Stimulated activated naive B cell treated with anti-CD40 and anti-IgM and Interleukin-4, amounts not matched to agents 10 μg/mL and 1 μg/mL and 100 μg/mL, for 72 hours (primary cell): ENCODE results near the gene BTBD9.
"Not testable (repeated sequence)": the region's sequence is repeated elsewhere in the genome, so short reads cannot be mapped to it uniquely, and the experiment has no call there.

Experiments
- ATAC-seq, 2 donors: fragments of 150-1000 bp; cut with Tn5 transposase; replicated peaks; 2 replicates each; pipeline ENCODE4 v1.10.0; 2021; ENCODE audit warnings: moderate library complexity in 1 of 2
- DNase-seq: peaks from one replicate; pipeline ENCODE4 v3.0.0; 2021
- H3K27ac Mint-ChIP-seq: one replicate; pipeline ENCODE4 v1.8.0; 2022; ENCODE audit warnings: mild to moderate bottlenecking, mixed read lengths
- H3K27me3 Mint-ChIP-seq, 2 donors: one replicate each; pipeline ENCODE4 v1.8.0; 2022; ENCODE audit warnings: mixed read lengths in 2 of 2
- H3K36me3 Mint-ChIP-seq, 2 donors: one replicate each; pipeline ENCODE4 v1.8.0; 2022; ENCODE audit warnings: mixed read lengths in 2 of 2, mild to moderate bottlenecking in 1 of 2
- H3K4me1 Mint-ChIP-seq, 2 donors: one replicate each; pipeline ENCODE4 v1.8.0; 2022; ENCODE audit warnings: mixed read lengths in 2 of 2, mild to moderate bottlenecking in 1 of 2
- H3K4me3 Mint-ChIP-seq, 2 donors: one replicate each; pipeline ENCODE4 v1.8.0; 2022; ENCODE audit warnings: mild to moderate bottlenecking in 2 of 2, mixed read lengths in 2 of 2, moderate library complexity in 1 of 2
- H3K9me3 Mint-ChIP-seq, 2 donors: one replicate each; pipeline ENCODE4 v1.8.0; 2022; ENCODE audit warnings: mixed read lengths in 2 of 2, mild to moderate bottlenecking in 1 of 2

Gene BTBD9

GRCh38 chr6:38434051-38434450 lies 205.7 kb downstream of the BTBD9 start:
- Mint-ChIP-seq H3K36me3 (peaks cover 5 to 32% of the 10 kb centered on the region in 2 donors), H3K27me3 (no peaks in the 10 kb centered on the region), H3K9me3 (peaks cover 10 to 20% of the 10 kb centered on the region in 2 donors), H3K4me3 (no peak overlapping the region), H3K4me1 (peaks cover 23 to 48% of the 10 kb centered on the region in 2 donors), H3K27ac (no peak overlapping the region)
- DNase-seq (no peak), ATAC-seq (no peak)

- H3K27ac Mint-ChIP-seq, result no peak overlapping the region
- peaks cover 5 to 32% of the 10 kb centered on the region in 2 donors for H3K36me3 Mint-ChIP-seq
- H3K4me1 Mint-ChIP-seq, result peaks cover 29 to 50% of the 10 kb centered on the region in 2 donors
- no peak overlapping the region for H3K4me3 Mint-ChIP-seq
- DNase-seq (no peak), ATAC-seq (no peak)
- peaks cover 10 to 20% of the 10 kb centered on the region in 2 donors for H3K9me3 Mint-ChIP-seq
- no peaks in the 10 kb centered on the region for H3K27me3 Mint-ChIP-seq
Observed at GRCh38 chr6:38432479-38432878, 207.2 kb downstream of the BTBD9 start.

GRCh38 chr6:38432079-38432478 lies 207.7 kb downstream of the BTBD9 start:
- ATAC-seq, result peak in 1 of 2 donors; percentile 15
- Mint-ChIP-seq H3K36me3 (peaks cover 5 to 32% of the 10 kb centered on the region in 2 donors), H3K9me3 (peaks cover 10 to 20% of the 10 kb centered on the region in 2 donors), H3K4me3 (no peak overlapping the region), H3K27ac (peak overlapping the region; percentile 2), H3K27me3 (no peaks in the 10 kb centered on the region), H3K4me1 (peaks cover 33 to 53% of the 10 kb centered on the region in 2 donors)
- no peak for DNase-seq

GRCh38 chr6:38429546-38429945 lies 210.2 kb downstream of the BTBD9 start:
- DNase-seq (no peak), ATAC-seq (no peak)
- Mint-ChIP-seq H3K4me1 (peaks cover 40 to 58% of the 10 kb centered on the region in 2 donors), H3K9me3 (peaks cover 12 to 20% of the 10 kb centered on the region in 2 donors), H3K36me3 (peaks cover 5 to 34% of the 10 kb centered on the region in 2 donors), H3K4me3 (no peak overlapping the region), H3K27ac (no peak overlapping the region), H3K27me3 (no peaks in the 10 kb centered on the region)

- peak; percentile 20 for DNase-seq
- peak overlapping the region; percentile 81 for H3K27ac Mint-ChIP-seq
- H3K36me3 Mint-ChIP-seq, result peaks cover 3 to 22% of the 10 kb centered on the region in 2 donors
- ATAC-seq, result peak; percentile 96 to 97
- H3K9me3 Mint-ChIP-seq, result peaks cover 11 to 12% of the 10 kb centered on the region in 2 donors
- H3K4me1 Mint-ChIP-seq, result peaks cover 32 to 45% of the 10 kb centered on the region in 2 donors
- no peaks in the 10 kb centered on the region for H3K27me3 Mint-ChIP-seq
- peak overlapping the region; percentile 32 to 37 for H3K4me3 Mint-ChIP-seq
Observed at GRCh38 chr6:38427492-38428210, 212.1 kb downstream of the BTBD9 start.

- not testable (repeated sequence) for ATAC-seq, H3K36me3 Mint-ChIP-seq, H3K4me3 Mint-ChIP-seq, DNase-seq, H3K27me3 Mint-ChIP-seq, H3K27ac Mint-ChIP-seq, H3K9me3 Mint-ChIP-seq
- peaks cover 23 to 28% of the 10 kb centered on the region in 2 donors for H3K4me1 Mint-ChIP-seq
Observed at GRCh38 chr6:38425788-38426488, 213.8 kb downstream of the BTBD9 start.

GRCh38 chr6:38423746-38424145 lies 216.0 kb downstream of the BTBD9 start:
- Mint-ChIP-seq H3K4me3 (no peak overlapping the region), H3K27ac (no peak overlapping the region), H3K27me3 (no peaks in the 10 kb centered on the region), H3K4me1 (peaks cover 19 to 21% of the 10 kb centered on the region in 2 donors), H3K9me3 (peaks cover 0 to 2% of the 10 kb centered on the region in 2 donors), H3K36me3 (peaks cover 0 to 3% of the 10 kb centered on the region in 2 donors)
- ATAC-seq (no peak), DNase-seq (no peak)

- Mint-ChIP-seq H3K27me3 (no peaks in the 10 kb centered on the region), H3K4me3 (no peak overlapping the region), H3K9me3 (no peaks in the 10 kb centered on the region), H3K36me3 (no peaks in the 10 kb centered on the region), H3K4me1 (peaks cover 0 to 1% of the 10 kb centered on the region in 2 donors), H3K27ac (no peak overlapping the region)
- ATAC-seq (no peak), DNase-seq (no peak)
Observed at GRCh38 chr6:38420207-38420606, 219.5 kb downstream of the BTBD9 start.

- no peak for ATAC-seq
- no peak for DNase-seq
- H3K27ac Mint-ChIP-seq, result no peak overlapping the region
- H3K27me3 Mint-ChIP-seq, result no peaks in the 10 kb centered on the region
- H3K4me1 Mint-ChIP-seq, result peaks cover 0 to 4% of the 10 kb centered on the region in 2 donors
- no peaks in the 10 kb centered on the region for H3K9me3 Mint-ChIP-seq
- H3K4me3 Mint-ChIP-seq, result no peak overlapping the region
- peaks cover 0 to 4% of the 10 kb centered on the region in 2 donors for H3K36me3 Mint-ChIP-seq
Observed at GRCh38 chr6:38417521-38417920, 222.2 kb downstream of the BTBD9 start.

- Mint-ChIP-seq H3K4me3 (no peak overlapping the region), H3K9me3 (no peaks in the 10 kb centered on the region), H3K27me3 (no peaks in the 10 kb centered on the region), H3K4me1 (peaks cover 0 to 6% of the 10 kb centered on the region in 2 donors), H3K27ac (no peak overlapping the region), H3K36me3 (peaks cover 3 to 4% of the 10 kb centered on the region in 2 donors)
- ATAC-seq, result no peak
- DNase-seq, result no peak
Observed at GRCh38 chr6:38415231-38416005, 224.3 kb downstream of the BTBD9 start.

- Mint-ChIP-seq H3K9me3 (no peaks in the 10 kb centered on the region), H3K27ac (no peak overlapping the region), H3K4me1 (peaks cover 11 to 12% of the 10 kb centered on the region in 2 donors), H3K4me3 (no peak overlapping the region), H3K36me3 (peaks cover 3 to 4% of the 10 kb centered on the region in 2 donors), H3K27me3 (no peaks in the 10 kb centered on the region)
- ATAC-seq, result no peak
- DNase-seq, result no peak
Observed at GRCh38 chr6:38413102-38413800, 226.5 kb downstream of the BTBD9 start.

- no peak overlapping the region for H3K4me3 Mint-ChIP-seq
- no peak overlapping the region for H3K27ac Mint-ChIP-seq
- peaks cover 0 to 8% of the 10 kb centered on the region in 2 donors for H3K36me3 Mint-ChIP-seq
- no peaks in the 10 kb centered on the region for H3K27me3 Mint-ChIP-seq
- peaks cover 17 to 34% of the 10 kb centered on the region in 2 donors for H3K4me1 Mint-ChIP-seq
- peak; percentile 46 to 55 for ATAC-seq
- no peak for DNase-seq
- H3K9me3 Mint-ChIP-seq, result no peaks in the 10 kb centered on the region
Observed at GRCh38 chr6:38407192-38407591, 232.5 kb downstream of the BTBD9 start.

GRCh38 chr6:38406096-38406495 lies 233.6 kb downstream of the BTBD9 start:
- Mint-ChIP-seq H3K4me1 (peaks cover 17 to 34% of the 10 kb centered on the region in 2 donors), H3K36me3 (peaks cover 0 to 8% of the 10 kb centered on the region in 2 donors), H3K9me3 (no peaks in the 10 kb centered on the region), H3K27ac (no peak overlapping the region), H3K4me3 (no peak overlapping the region), H3K27me3 (no peaks in the 10 kb centered on the region)
- ATAC-seq (no peak), DNase-seq (no peak)
